ENCODE results near the gene DDI2. TPM values are rescaled to one million over a fixed set of nuclear protein-coding genes. Genes with fewer than 3 reads are reported as not detected.

The DDI2 gene
- total RNA-seq, 1 donor from 2014 or later = 40.9 TPM

DNA sequence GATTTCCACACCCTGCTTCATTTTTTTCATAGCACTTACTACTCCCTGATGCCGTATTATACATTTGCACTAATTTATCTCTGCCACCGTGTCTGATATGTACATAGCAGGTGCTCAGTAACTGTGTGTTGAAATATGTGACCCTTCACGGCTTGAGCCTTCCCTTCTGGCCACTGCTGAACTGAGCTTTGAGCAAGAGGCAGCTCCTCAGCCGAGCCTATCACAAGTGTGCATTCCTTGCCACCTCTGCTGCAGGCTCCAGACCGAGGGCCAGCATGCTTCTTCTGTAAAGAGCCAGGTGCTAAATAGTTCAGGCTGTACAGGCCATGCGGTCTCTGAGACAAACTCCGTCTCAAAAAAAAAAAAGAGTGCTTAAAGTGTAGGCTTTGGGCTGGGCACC lies 89.5 kb downstream of the DDI2 start:
- Histone ChIP-seq H3K9me3 (no peaks in the 10 kb centered on the region), H3K4me3 (no peak overlapping the region), H3K27me3 (no peaks in the 10 kb centered on the region), H3K4me1 (peaks cover 63% of the 10 kb centered on the region), H3K36me3 (peaks cover 5% of the 10 kb centered on the region), H3K27ac (peak overlapping the region; percentile 47)
- DNase-seq = peak; percentile 83
- TF ChIP-seq, protein P1, sequence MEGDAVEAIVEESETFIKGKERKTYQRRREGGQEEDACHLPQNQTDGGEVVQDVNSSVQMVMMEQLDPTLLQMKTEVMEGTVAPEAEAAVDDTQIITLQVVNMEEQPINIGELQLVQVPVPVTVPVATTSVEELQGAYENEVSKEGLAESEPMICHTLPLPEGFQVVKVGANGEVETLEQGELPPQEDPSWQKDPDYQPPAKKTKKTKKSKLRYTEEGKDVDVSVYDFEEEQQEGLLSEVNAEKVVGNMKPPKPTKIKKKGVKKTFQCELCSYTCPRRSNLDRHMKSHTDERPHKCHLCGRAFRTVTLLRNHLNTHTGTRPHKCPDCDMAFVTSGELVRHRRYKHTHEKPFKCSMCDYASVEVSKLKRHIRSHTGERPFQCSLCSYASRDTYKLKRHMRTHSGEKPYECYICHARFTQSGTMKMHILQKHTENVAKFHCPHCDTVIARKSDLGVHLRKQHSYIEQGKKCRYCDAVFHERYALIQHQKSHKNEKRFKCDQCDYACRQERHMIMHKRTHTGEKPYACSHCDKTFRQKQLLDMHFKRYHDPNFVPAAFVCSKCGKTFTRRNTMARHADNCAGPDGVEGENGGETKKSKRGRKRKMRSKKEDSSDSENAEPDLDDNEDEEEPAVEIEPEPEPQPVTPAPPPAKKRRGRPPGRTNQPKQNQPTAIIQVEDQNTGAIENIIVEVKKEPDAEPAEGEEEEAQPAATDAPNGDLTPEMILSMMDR (IDR thresholded peaks at IDR 0.05) = no peak
- intact Hi-C loops (cut with DNase I) = no loop called here
- ATAC-seq = peak; percentile 92

- Histone ChIP-seq H3K4me3 (no peak overlapping the region), H3K36me3 (peaks cover 5% of the 10 kb centered on the region), H3K27me3 (no peaks in the 10 kb centered on the region), H3K4me1 (peaks cover 57% of the 10 kb centered on the region), H3K27ac (peak overlapping the region; percentile 47), H3K9me3 (no peaks in the 10 kb centered on the region)
- intact Hi-C loops (cut with DNase I) = no loop called here
- TF ChIP-seq, protein P1 (IDR thresholded peaks at IDR 0.05) = no peak
- no peak for DNase-seq
- no peak for ATAC-seq
Measured at GRCh38 chr1:15707239-15707925, 90.1 kb downstream of the DDI2 start.

DNA sequence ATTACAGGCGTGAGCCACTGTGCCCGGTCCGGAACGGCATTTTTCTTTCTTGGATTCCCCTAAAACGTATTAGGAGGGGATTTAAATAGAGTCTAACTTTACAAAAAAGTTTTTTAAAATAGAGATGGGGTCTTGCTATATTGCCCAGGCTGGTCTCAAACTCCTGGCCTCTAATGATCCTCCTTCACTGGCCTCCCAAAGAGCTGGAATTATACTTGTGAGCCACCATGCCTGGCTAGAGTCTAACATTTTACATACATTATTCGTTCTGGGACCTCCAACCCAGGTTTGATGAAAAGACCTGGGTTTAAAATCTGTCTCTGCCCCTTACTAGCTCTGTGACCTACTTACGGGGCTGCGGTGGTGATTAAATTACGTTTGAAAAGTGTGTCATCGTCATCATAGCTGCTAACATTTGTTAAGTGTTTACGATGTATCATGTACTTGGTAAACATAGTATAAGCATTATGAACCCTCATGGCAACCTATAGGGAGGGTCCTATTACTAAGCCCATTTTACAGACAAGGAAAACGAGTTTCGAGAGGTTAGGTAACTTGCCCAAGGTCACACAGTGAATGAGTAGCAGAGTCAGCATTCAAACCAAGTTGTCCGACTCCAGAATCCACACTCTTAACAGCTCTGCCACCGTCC lies 91.4 kb downstream of the DDI2 start:
- TF ChIP-seq, protein P1 (IDR thresholded peaks at IDR 0.05) = no peak
- no peaks in the 10 kb centered on the region for H3K27me3 ChIP-seq
- DNase-seq (no peak), ATAC-seq (no peak)
- no peak overlapping the region for H3K27ac ChIP-seq
- intact Hi-C loops (cut with DNase I) = no loop called here
- H3K4me1 ChIP-seq = peaks cover 45% of the 10 kb centered on the region
- peaks cover 5% of the 10 kb centered on the region for H3K36me3 ChIP-seq
- H3K4me3 ChIP-seq = no peak overlapping the region
- H3K9me3 ChIP-seq = no peaks in the 10 kb centered on the region

DNA sequence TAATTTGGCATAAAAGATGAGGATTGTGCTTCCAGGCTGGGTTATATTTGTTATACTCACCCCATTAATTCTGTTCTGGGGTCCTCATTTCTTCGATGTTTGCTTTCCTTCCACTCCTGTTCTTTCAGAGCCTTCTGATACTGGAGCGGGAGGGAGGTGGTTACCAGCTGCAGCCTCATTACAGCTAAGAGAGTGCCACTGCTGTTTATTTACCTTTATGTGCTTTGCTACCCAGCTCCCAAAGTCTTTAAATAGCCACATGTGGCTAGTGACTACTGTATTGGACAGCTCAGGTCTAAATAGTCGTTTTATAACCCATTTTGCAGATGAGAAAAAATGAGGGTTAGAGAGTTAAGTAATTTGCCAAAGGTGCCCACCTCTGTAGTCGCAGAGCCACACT lies 92.0 kb downstream of the DDI2 start:
- Histone ChIP-seq H3K4me1 (peaks cover 44% of the 10 kb centered on the region), H3K27ac (no peak overlapping the region), H3K36me3 (peaks cover 5% of the 10 kb centered on the region), H3K27me3 (no peaks in the 10 kb centered on the region), H3K4me3 (no peak overlapping the region), H3K9me3 (no peaks in the 10 kb centered on the region)
- TF ChIP-seq, protein P1 (IDR thresholded peaks at IDR 0.05) = no peak
- ATAC-seq (no peak), DNase-seq (no peak)
- intact Hi-C loops (cut with DNase I) = no loop called here

- ATAC-seq (no peak), DNase-seq (no peak)
- no peaks in the 10 kb centered on the region for H3K27me3 ChIP-seq
- H3K9me3 ChIP-seq = no peaks in the 10 kb centered on the region
- intact Hi-C loops (cut with DNase I) = no loop called here
- H3K4me3 ChIP-seq = no peak overlapping the region
- no peak overlapping the region for H3K27ac ChIP-seq
- TF ChIP-seq, protein P1 (IDR thresholded peaks at IDR 0.05) = no peak
- peaks cover 10% of the 10 kb centered on the region for H3K36me3 ChIP-seq
- peaks cover 51% of the 10 kb centered on the region for H3K4me1 ChIP-seq
Measured at GRCh38 chr1:15712168-15712567, 94.9 kb downstream of the DDI2 start.

Data from upper lobe of right lung (tissue), 1 donor.